Jurkat, Clone E6-1 (cell line): ENCODE data around the gene TRUB2.

Source experiments
- DNase-seq: peaks from one replicate; pipeline ENCODE4 v3.0.0-alpha.2; 2011; ENCODE audit warnings: low read depth, low spot score
- H3K4me3 ChIP-seq: 2 replicates; pipeline ENCODE4 v1.5.1; 2011; ENCODE audit warnings: mild to moderate bottlenecking, low read length, control low read depth, moderate library complexity

TRUB2 gene

DNA sequence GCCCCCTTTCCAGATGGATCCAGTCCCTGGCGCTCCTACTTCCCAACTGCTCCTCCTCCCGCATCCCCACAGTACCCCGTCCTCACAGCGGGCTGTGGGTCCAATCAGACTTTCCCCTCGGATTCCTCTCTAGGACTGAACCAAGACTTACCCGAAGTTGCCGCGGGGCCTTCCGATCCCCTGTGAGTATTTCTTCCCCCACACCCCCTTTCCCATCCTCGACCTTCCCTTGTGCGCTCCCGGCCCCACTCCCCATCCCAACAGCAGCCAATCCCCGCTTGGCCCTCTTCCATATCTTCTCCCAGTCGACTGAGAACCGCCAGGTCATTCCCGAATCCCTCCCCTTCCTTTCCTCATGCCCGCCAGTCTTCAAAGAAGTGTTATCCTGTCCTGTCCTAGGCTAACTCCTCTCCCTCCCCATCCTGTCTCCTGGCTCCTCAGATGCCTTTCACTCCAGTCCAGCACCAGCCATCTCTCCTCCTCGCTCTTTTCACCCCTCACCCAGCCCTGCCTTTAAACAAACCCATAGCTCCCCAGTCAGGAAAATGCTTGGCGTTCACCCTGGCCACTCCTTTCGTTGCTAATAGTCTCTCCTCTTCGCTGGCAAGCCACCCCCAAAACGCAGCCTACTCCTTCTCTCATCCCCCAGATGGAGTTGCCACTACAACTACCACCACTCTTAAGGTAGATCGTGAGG lies 45.5 kb downstream of the TRUB2 start:
- H3K4me3 ChIP-seq, result peak overlapping the region; percentile 88
- DNase-seq, result no peak

DNA sequence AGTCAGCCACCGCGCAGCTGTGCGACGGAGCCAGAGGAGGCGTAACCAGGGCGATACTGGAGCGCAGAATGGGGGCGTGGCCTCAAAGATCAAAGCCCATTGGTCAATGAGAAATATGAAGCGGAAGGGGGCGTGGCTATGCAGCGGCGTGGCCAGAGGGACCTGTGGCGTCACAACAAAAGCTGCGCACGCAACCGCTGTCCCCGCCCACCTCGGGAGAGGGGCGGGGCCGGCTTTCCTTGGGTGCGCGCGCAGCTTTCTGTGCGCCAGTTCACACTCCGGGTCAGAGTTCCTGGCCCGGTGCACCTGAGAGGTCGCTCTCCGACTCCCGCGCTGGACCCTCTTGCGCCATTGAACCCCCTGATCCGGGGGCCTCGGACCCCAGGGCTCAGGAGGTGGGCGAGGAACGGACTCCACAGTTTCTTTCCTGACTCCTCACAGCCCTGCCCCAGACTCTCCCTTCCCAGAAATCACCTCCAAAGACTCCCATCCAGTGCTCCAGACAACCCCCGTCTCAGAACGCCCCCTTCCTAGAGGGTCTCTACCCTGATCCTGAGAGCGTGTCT lies 46.2 kb downstream of the TRUB2 start, which contains the start of gene SWI5:
TSS of gene SWI5 (plus strand) at position 269 of the 566 bp plus-strand sequence.
- DNase-seq, result peak; percentile 99
- peak within 1 kb of the TSS; percentile 88 for H3K4me3 ChIP-seq

DNA sequence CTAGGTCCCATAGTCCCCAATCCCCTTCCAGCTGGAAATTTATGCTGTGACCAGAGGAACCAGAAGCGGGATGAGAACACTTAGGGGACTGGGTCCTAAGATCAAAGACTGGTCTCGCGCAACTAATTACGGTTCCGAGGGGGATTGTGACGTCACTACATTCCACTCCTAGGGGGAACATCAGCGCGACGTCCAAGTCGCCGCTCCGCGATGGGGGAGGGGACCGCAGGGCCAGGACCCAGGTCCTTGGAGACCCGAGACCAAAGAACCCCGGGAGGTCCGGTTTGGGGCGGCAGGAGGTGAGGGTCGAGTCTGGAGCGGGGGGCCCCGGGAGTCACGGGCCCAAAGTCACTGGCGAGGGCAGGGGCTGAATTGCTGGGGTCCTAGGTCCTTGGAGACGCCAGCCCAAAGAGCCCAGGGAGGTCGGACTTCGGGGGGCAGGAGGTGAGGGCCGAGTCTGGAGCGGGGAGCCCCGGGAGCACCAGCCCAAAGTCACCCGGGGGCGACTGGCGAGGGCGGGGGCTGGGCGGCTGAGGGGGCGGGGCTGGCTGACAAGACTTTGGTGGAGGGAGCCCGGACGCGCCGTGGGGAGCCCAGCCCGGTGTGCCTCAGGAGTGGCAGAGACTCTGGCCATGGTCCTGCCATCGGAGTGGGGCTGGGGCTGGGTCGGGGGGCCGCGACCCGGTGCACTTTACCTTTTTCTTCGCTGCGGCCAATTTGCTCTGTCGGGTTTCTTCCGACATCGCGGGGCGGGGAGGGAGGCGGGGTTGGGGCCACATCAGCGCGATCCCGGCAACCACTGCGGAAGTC lies 46.8 kb downstream of the TRUB2 start, which contains the start of gene GOLGA2:
TSS of gene GOLGA2 (minus strand) at position 810 of the 810 bp plus-strand sequence. CDS start at position 779, 31 bp downstream.
- no peak for DNase-seq

DNA sequence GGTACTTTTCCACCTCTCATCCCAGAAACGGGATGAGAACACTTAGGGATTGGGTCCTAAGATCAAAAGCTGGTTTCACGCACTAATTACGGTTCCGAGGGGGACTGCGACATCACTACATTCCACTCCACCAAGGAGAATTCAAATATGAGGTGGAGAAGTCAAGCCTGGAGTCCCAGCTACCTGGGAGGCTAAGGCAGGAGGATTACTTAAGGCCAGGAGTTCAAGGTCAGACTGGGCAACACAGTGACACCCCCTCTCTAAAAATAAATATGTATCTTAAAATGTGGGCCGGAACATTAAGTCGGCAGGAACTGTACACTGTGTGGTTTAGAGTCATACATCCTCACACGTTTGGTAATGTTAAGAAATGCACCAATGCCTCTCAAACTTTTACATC lies 48.0 kb downstream of the TRUB2 start:
- H3K4me3 ChIP-seq, result no peak overlapping the region
- no peak for DNase-seq

More for the DNA sequence above, 46.8 kb downstream of the TRUB2 start, which contains the start of gene GOLGA2:
- H3K4me3 ChIP-seq, result peak within 1 kb of the TSS; percentile 88

DNA sequence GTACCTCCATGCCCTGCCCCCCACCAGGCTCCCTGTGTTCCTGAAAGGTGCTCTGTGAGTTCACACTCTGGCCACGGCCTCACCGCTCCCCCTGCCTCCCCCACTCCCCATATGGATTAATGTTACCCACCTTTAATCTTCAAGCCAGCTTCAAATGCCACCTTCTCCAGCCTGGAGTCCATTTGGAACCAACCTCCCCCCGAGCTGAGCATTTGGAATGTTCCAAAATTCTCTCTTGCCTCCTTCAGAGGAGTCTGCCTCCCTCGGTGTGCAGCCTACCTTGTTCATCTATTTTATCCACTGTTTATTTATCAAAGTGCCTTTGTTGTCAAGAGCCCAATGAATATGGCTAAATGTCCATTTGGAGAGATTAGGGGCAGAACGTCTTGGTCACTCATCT lies 50.7 kb downstream of the TRUB2 start:
- no peak for DNase-seq
- H3K4me3 ChIP-seq, result no peak overlapping the region

DNA sequence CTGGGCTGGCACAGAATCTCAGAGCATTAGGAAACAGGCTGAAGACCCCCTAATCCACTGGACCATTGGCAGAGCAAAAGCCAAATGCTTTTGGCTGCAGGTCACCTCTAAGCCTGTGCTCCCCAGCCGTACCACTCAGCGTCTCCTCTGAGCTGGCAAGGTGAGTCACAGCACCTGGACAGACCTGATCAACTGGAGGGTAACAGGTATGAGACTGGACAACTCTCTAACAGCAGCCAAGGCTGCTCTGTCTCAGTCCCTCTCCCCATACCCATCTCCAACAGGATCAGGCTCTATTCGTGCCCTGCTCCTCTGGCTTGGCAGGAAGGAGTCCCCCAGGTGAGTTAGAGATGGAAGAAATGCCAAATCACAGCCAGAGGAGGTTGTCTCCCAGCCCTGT lies 51.1 kb downstream of the TRUB2 start:
- no peak overlapping the region for H3K4me3 ChIP-seq
- DNase-seq, result no peak

DNA sequence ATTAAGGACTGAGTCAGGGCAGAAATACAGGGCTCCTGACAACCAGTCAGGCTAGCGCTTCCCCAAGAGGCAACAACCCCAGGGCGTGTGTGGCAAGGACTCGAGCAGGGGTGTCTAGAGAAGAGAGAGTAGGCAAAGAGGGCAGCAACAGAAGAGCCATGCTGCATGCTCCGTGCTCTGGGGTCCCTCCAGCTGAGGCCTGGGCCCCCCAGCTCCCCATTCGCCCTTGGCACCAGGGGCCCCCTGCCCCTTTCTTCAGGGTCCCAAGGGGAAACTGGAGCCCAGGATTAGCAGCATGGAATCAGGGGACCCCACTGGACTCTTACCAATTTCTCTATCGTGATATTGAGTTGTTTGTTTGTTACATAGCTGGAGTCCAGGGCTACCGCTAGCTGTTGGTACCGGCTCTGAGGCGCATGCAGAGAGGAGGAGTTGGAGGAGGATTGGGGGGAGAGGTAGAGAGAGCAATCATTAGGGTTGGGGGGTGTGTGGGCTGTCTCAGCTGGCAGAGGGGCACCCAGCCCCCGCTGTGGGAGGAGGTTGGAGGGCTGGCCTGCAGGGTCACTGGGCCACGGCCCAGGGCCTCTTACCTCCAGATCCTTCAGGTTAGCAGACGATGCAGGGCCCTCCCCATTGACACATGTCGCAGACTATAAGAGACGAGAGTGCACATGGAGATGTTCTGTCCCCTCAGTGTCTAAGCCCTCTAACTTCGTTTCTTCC lies 55.2 kb downstream of the TRUB2 start:
- DNase-seq, result no peak
- H3K4me3 ChIP-seq, result no peak overlapping the region

DNA sequence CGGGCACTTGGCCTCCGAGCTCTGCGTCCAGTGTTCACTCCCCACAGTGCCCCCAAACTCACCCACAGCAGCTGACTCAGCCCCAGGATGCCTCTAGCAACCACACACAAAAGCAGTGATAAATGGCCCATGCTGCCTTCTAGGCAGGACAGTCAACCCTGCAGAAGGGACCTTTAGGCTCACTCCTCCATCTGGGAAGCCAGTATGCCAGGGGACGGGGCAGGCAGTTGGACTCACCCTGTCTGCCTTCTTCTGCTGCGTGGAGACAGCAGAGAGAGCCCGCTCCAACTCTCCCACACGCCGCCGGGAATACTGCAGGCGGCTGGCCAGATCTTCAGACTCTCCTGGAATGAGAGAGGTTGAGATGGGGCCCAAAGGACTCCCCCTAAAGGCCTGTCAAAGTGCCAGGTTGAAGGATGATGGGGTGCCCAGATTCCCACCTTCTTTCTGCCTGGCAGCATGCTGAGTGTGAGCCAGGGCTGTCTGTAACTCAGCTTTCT lies 56.8 kb downstream of the TRUB2 start:
- DNase-seq, result no peak
- no peak overlapping the region for H3K4me3 ChIP-seq

DNA sequence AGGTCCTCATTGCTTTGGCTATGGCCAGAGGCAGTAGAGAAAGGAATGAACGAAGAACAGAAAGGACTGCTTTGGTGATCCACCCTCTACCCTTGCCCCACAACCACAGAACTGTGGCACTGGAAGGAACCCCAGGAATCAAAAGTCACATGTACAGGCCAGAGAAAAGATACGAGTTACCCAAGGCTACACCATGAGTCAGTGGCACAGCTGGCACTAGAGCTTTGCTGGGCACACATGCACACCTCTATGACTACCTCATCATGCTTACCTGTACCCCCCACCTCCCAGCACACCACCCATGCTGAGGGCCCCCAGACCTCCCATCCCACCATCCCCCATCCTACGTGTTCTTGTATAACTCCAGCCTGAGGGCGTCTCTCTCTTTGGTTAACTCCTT lies 59.6 kb downstream of the TRUB2 start:
- no peak for DNase-seq
- H3K4me3 ChIP-seq, result no peak overlapping the region

DNA sequence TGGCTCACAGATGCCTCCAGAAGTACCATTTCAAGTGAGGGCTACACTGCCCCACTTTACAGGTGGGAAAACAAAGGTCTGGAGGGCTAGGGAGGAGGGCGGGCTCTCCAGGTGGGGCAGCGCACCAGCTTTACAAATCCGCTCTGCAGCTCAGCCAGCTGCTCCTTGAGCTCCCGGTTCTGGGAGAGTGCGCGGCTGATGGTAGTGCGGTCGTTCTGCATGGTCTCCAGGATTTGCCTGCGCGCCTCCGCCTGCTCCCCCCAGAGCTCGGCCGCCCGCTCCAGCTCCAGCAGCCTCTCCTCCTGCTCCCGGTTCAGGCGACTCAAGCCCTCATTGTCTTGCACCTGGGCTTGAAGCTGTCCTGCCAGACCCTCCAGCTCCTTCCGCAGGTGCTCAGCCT lies 61.9 kb downstream of the TRUB2 start:
- no peak for DNase-seq
- H3K4me3 ChIP-seq, result no peak overlapping the region

DNA sequence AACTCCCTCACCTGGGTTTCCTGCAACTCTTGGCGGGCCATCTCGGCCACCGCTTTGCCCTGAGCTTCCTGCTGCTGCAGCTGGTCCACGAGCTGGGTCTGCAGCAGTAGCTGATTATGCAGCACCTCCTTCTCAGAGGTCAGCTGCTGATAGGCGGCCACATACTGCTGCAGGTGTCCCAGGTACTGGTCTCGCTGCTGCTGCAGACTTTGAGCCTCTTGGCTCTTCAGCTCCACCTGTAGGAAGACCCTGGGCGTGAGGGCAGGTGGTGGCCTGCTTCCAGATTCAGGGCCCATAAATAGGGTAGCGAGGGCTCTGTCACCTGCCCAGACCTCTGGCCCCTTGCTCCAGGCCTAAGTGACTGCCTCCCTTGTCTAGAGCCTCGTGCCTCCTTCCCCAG lies 63.1 kb downstream of the TRUB2 start:
- no peak overlapping the region for H3K4me3 ChIP-seq
- no peak for DNase-seq

DNA sequence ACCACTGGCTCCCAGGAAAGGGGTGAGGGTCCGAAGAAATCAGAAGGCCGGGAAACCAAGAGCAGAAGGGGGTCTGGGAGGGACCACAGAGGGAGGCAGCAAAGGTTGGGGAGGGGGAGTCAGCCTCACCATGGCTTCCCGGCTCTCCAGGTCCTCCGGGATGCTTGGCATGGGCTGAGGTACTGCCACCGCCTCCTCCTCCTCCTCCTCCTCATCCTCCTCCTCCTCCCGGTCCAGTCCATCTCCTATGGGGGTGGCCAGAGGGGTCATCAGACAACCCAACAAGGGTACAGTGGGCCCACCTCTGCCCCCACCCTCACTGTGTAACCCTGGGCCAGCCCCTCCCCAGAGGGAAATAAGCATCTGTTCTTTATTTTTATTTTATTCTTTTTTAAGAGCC lies 63.9 kb downstream of the TRUB2 start:
- DNase-seq, result no peak
- H3K4me3 ChIP-seq, result no peak overlapping the region

DNA sequence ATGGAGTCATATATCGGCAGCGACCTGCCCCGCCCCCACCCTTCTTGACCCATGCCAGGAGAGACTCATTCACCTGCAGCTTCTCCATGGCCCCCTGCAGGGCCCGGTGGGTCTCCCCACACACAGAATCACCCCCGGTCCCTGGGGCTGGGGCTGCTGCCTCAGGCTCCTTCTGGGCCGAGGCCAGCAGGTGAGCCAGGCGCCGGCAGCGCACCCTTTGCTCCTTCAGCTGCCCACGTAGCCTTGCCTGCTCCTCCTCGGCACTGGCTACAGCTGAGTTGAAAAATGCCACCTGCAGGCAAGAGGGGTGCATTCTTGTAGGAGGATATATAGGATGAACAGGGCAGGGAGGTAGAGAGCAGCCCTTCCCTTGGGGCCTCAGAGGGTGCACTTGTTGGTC lies 64.3 kb downstream of the TRUB2 start:
- H3K4me3 ChIP-seq, result no peak overlapping the region
- no peak for DNase-seq

DNA sequence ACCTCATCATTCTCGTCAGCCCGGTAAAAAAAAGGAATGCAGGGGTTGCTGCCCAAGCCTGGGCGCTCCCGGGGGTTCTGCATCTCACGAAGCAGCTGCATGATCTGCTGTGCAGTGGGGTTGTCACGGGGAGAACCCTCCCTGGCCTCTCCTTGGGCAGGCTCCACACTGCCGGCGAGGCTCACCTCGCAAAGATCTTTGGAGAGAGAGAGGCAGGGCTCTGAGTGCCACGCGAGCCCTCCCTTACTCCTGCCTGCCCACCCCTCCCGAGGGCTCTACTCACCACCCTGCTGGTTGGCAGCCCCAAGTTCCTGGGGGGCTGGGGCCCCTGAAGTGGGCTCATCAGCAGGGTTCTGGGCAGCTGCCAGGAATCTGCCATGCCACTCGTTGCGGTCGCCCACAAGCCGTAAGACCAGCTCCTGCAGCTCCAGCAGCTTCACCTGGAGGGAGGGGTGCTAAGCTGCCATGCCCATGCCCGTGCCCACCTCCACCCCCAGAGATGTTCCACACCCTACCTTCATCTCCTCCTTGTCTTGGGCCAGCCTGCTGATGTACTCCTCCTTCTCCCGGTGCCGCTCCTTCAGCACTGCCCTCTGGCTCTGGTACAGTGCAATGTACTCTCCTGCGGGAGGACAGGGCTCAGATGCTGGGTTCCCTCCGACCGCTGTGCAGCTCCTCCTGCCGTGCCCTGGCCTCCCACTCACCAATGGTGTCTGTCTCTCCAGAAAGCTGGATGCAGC lies 65.0 kb downstream of the TRUB2 start:
- no peak overlapping the region for H3K4me3 ChIP-seq

More for the DNA sequence above, 65.0 kb downstream of the TRUB2 start:
- DNase-seq, result no peak
